IMR-90 (cell line): ENCODE data around the gene KCTD3. TPM values are rescaled to one million over a fixed set of nuclear protein-coding genes. Genes with fewer than 3 reads are reported as not detected.
A peak's percentile ranks its signal among the peaks of the same experiment; 100 is the strongest.

Source experiments
- ATAC-seq: fragments of 200-7000 bp; cut with Tn5 transposase; 2 replicates; pipeline ENCODE4 v1.9.1; 2020; ENCODE audit warnings: low read depth, mild to moderate bottlenecking, moderate library complexity
- BruUV-seq: library from RNA; stranded (reverse); fragments of 400-500 nt; replicated peaks from 2 replicates; lab custom pipeline; 2021; lab: Mats Ljungman, UMichigan
- CTCF ChIA-PET: fragments of 300-600 bp; formaldehyde crosslinking; extraction: SDS; loops from one replicate; lab custom pipeline; 2021; ENCODE audit warnings: antibody characterized with exemption; lab: Yijun Ruan, JAX
- POLR2A ChIA-PET: fragments of 300-600 bp; sonication (Branson Sonifier 250); formaldehyde crosslinking; loops from one replicate; lab custom pipeline; 2022; ENCODE audit warnings: antibody characterized with exemption; ENCODE audit not compliant: unreplicated experiment; lab: Charles Lee
- DNase-seq: peaks from one replicate; pipeline ENCODE4 v3.0.0; 2013
- H2AFZ ChIP-seq: replicated peaks from 2 replicates; pipeline ENCODE3; 2013; ENCODE audit warnings: low read length, mild to moderate bottlenecking; ENCODE audit not compliant: poor library complexity
- H2AK5ac ChIP-seq: 2 replicates; pipeline ENCODE4 v1.6.1; 2013; ENCODE audit warnings: low read depth, low read length, inconsistent platforms
- H2AK9ac ChIP-seq: replicated peaks from 2 replicates; pipeline ENCODE3; 2013; ENCODE audit warnings: mild to moderate bottlenecking, low read depth, low read length, moderate library complexity; ENCODE audit not compliant: poor library complexity
- H2BK120ac ChIP-seq: 2 replicates; pipeline ENCODE4 v1.6.1; 2013; ENCODE audit warnings: low read depth, low read length, inconsistent platforms
- H2BK15ac ChIP-seq: 3 replicates; pipeline ENCODE4 v1.6.1; 2013; ENCODE audit warnings: low read depth, low read length, inconsistent platforms
- H2BK20ac ChIP-seq: 2 replicates; pipeline ENCODE4 v1.6.1; 2013; ENCODE audit warnings: low read depth, mild to moderate bottlenecking, inconsistent platforms, low read length, moderate library complexity
- H2BK5ac ChIP-seq: 2 replicates; pipeline ENCODE4 v1.6.1; 2013; ENCODE audit warnings: mild to moderate bottlenecking, low read depth, low read length, inconsistent platforms; ENCODE audit not compliant: poor library complexity, severe bottlenecking
- H3K14ac ChIP-seq: replicated peaks from 2 replicates; pipeline ENCODE4 v1.6.1; 2013; ENCODE audit warnings: low read depth, low read length, inconsistent platforms
- H3K18ac ChIP-seq: 2 replicates; pipeline ENCODE4 v1.6.1; 2013; ENCODE audit warnings: low read depth, low read length, control low read depth
- H3K23ac ChIP-seq: 2 replicates; pipeline ENCODE4 v1.6.1; 2013; ENCODE audit warnings: low read depth, low read length, inconsistent platforms
- H3K27ac ChIP-seq: 2 replicates; pipeline ENCODE4 v1.5.1; 2013; ENCODE audit warnings: mild to moderate bottlenecking, control low read depth, low read length; ENCODE audit not compliant: insufficient read depth
- H3K27me3 ChIP-seq: 2 replicates; pipeline ENCODE4 v1.6.1; 2013; ENCODE audit warnings: low read length; ENCODE audit not compliant: control insufficient read depth, insufficient read depth
- H3K36me3 ChIP-seq: 2 replicates; pipeline ENCODE4 v1.6.1; 2013; ENCODE audit warnings: low read length, mixed read lengths; ENCODE audit not compliant: control insufficient read depth, insufficient read depth
- H3K4ac ChIP-seq: 2 replicates; pipeline ENCODE4 v1.6.1; 2013; ENCODE audit warnings: low read depth, low read length, inconsistent platforms
- H3K4me1 ChIP-seq: 2 replicates; pipeline ENCODE4 v1.6.1; 2013; ENCODE audit warnings: low read length, mixed read lengths; ENCODE audit not compliant: control insufficient read depth, insufficient read depth
- H3K4me2 ChIP-seq: 2 replicates; pipeline ENCODE4 v1.6.1; 2013; ENCODE audit warnings: low read depth, mild to moderate bottlenecking, control low read depth, low read length, moderate library complexity
- H3K4me3 ChIP-seq: 2 replicates; pipeline ENCODE4 v1.5.1; 2013; ENCODE audit warnings: low read depth, mild to moderate bottlenecking, control low read depth, low read length, moderate library complexity; ENCODE audit not compliant: insufficient read depth
- H3K56ac ChIP-seq: 2 replicates; pipeline ENCODE4 v1.6.1; 2013; ENCODE audit warnings: low read length, inconsistent platforms; ENCODE audit not compliant: insufficient read depth; ENCODE audit errors: extremely low read depth
- H3K79me1 ChIP-seq, 2 experiments: 2 replicates each; pipeline ENCODE4 v1.6.1; 2013; ENCODE audit warnings: low read length in 2 of 2, inconsistent platforms in 1 of 2, low read depth in 1 of 2
- H3K9ac ChIP-seq: 2 replicates; pipeline ENCODE4 v1.6.1; 2013; ENCODE audit warnings: low read depth, low read length, control low read depth
- H3K9me1 ChIP-seq: 2 replicates; pipeline ENCODE4 v1.6.1; 2013; ENCODE audit warnings: low read length, inconsistent platforms; ENCODE audit not compliant: insufficient read depth
- H3K9me3 ChIP-seq: 2 replicates; pipeline ENCODE4 v1.6.1; 2013; ENCODE audit warnings: low read length; ENCODE audit not compliant: control insufficient read depth, insufficient read depth
- H4K20me1 ChIP-seq: 2 replicates; pipeline ENCODE4 v1.6.1; 2013; ENCODE audit warnings: low read length, inconsistent platforms; ENCODE audit not compliant: insufficient read depth
- H4K5ac ChIP-seq: 2 replicates; pipeline ENCODE4 v1.6.1; 2013; ENCODE audit warnings: mild to moderate bottlenecking, low read depth, low read length, control low read depth
- H4K8ac ChIP-seq, 2 experiments: 2 replicates each; pipeline ENCODE4 v1.6.1; 2013; ENCODE audit warnings: low read depth in 2 of 2, low read length in 2 of 2, control low read depth in 1 of 2, inconsistent platforms in 1 of 2
- H4K91ac ChIP-seq: 2 replicates; pipeline ENCODE4 v1.6.1; 2013; ENCODE audit warnings: low read depth, low read length, inconsistent platforms; ENCODE audit not compliant: insufficient read depth
- CHD1 ChIP-seq: IDR thresholded peaks from 2 replicates; pipeline ENCODE4 v1.6.1; 2012; ENCODE audit warnings: low read depth, low read length, improper control_type of control experiment
- RAD21 ChIP-seq: IDR thresholded peaks from 2 replicates; pipeline ENCODE4 v1.6.1; 2012; ENCODE audit warnings: low read length, improper control_type of control experiment
- SMC3 ChIP-seq: fragments of 150-350 bp; IDR thresholded peaks from 2 replicates; pipeline ENCODE4 v1.6.1; 2016; ENCODE audit warnings: low read depth, mild to moderate bottlenecking, antibody characterized with exemption, low read length, moderate library complexity
- WGBS, 2 experiments: methylation state at CpG; one replicate each; pipeline versions ENCODE4 v1.1.5 to v1.1.7; 2013; ENCODE audit warnings: missing lambda C conversion rate in 2 of 2; ENCODE audit not compliant: insufficient read length in 1 of 2; ENCODE audit errors: extremely low coverage in 2 of 2; 5-methylcytosine and 5-hydroxymethylcytosine counted together
- dilution Hi-C: fragments of 300-500 bp; cut with HindIII; formaldehyde crosslinking; loops from one replicate; pipeline ENCODE4 v1.14.3; 2018; ENCODE audit warnings: low sequenced_read_pairs; ENCODE audit not compliant: unreplicated experiment
- in situ Hi-C: fragments of 300-500 bp; cut with MboI; formaldehyde crosslinking; loops from 3 replicates; pipeline ENCODE4 v1.14.3; 2019; ENCODE audit warnings: low sequenced_read_pairs, inconsistent platforms, mixed read lengths
- intact Hi-C: fragments of 100-400 bp; cut with micrococcal nuclease; formaldehyde crosslinking; loops from 2 replicates; pipeline ENCODE4 v1.10.0; 2022
- polyA plus RNA-seq, 3 experiments: library from polyadenylated mRNA; depleted of rRNA; stranded (reverse); fragments of >200 nt; gene quantifications; 2 replicates each; pipeline ENCODE4 v1.2.3, GENCODE V29; 2012; ENCODE audit warnings: low replicate concordance in 1 of 3
- total RNA-seq: library from RNA; depleted of rRNA; stranded (reverse); fragments of >200 nt; gene quantifications from 2 replicates; pipeline ENCODE4 v1.2.3, GENCODE V29; 2012
- TF ChIP-seq, protein P1 (sequence below): fragments of 150-350 bp; IDR thresholded peaks from 2 replicates; pipeline ENCODE4 v1.6.1; 2016; ENCODE audit warnings: low read depth, mild to moderate bottlenecking, low read length, moderate library complexity, borderline replicate concordance
- TF ChIP-seq, protein P2 (sequence below): conservative IDR thresholded peaks from 2 replicates; pipeline ENCODE4 v1.5.1; 2012; ENCODE audit warnings: mild to moderate bottlenecking, low read depth, low read length, improper control_type of control experiment

KCTD3 gene
- total and polyA plus RNA-seq, 2 of the 4 experiments (the other 2 are of a cell fraction): 43.6 to 49.5 TPM

GRCh38 chr1:215526147-215526845 lies 40.8 kb upstream of the KCTD3 start:
- DNase-seq: peak; percentile 69
- H2BK15ac ChIP-seq: no peak overlapping the region
- no peak overlapping the region for H3K4ac ChIP-seq
- WGBS, 2 experiments: 100% methylated on average over 1 of the region's 7 CpGs; no CpG with 5 or more reads in 1 of the 2 experiments
- BruUV-seq: no TSS peak
- no peaks in the 10 kb centered on the region for H3K36me3 ChIP-seq
- no peak overlapping the region; the same call in 1 of the 2 replicates for H2AK5ac ChIP-seq
- no peak overlapping the region for H4K91ac ChIP-seq
- no peak overlapping the region for H2AFZ ChIP-seq
- no peak overlapping the region for H3K18ac ChIP-seq
- in situ Hi-C loops: loop anchor here (5.0 to 25.0 kb wide), 2 partner anchors 1194 to 1289 kb away; no protein-coding TSS in a partner anchor
- no peak overlapping the region for H3K56ac ChIP-seq
- 0 out of 2 replicates have a peak overlapping the region, but pooled peaks have one; percentile 16 for H2BK20ac ChIP-seq
- TF ChIP-seq RAD21 (peak; percentile 82), CHD1 (no peak), SMC3 (peak; percentile 64)
- TF ChIP-seq, protein P1, sequence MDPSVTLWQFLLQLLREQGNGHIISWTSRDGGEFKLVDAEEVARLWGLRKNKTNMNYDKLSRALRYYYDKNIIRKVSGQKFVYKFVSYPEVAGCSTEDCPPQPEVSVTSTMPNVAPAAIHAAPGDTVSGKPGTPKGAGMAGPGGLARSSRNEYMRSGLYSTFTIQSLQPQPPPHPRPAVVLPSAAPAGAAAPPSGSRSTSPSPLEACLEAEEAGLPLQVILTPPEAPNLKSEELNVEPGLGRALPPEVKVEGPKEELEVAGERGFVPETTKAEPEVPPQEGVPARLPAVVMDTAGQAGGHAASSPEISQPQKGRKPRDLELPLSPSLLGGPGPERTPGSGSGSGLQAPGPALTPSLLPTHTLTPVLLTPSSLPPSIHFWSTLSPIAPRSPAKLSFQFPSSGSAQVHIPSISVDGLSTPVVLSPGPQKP: no peak
- TF ChIP-seq, protein P2, sequence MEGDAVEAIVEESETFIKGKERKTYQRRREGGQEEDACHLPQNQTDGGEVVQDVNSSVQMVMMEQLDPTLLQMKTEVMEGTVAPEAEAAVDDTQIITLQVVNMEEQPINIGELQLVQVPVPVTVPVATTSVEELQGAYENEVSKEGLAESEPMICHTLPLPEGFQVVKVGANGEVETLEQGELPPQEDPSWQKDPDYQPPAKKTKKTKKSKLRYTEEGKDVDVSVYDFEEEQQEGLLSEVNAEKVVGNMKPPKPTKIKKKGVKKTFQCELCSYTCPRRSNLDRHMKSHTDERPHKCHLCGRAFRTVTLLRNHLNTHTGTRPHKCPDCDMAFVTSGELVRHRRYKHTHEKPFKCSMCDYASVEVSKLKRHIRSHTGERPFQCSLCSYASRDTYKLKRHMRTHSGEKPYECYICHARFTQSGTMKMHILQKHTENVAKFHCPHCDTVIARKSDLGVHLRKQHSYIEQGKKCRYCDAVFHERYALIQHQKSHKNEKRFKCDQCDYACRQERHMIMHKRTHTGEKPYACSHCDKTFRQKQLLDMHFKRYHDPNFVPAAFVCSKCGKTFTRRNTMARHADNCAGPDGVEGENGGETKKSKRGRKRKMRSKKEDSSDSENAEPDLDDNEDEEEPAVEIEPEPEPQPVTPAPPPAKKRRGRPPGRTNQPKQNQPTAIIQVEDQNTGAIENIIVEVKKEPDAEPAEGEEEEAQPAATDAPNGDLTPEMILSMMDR: peak; percentile 70
- no peaks in the 10 kb centered on the region for H3K79me1 ChIP-seq
- dilution Hi-C loops: loop anchor here (25.0 kb wide), 1 partner anchor 864 kb away; no protein-coding TSS in a partner anchor
- no peak overlapping the region for H2BK120ac ChIP-seq
- H4K5ac ChIP-seq: no peak overlapping the region; the same call in 1 of the 2 replicates
- no peak overlapping the region for H3K14ac ChIP-seq
- intact Hi-C loops: loop anchor here (1.0 to 5.0 kb wide), 3 partner anchors 444 to 1314 kb away; partner anchors contain the start of gene KCNK2
- H3K23ac ChIP-seq: no peak overlapping the region
- H3K9ac ChIP-seq: no peak overlapping the region
- ATAC-seq: peak; percentile 63; the same call in 1 of the 2 replicates
- no peak overlapping the region for H4K8ac ChIP-seq
- H3K9me1 ChIP-seq: 0 out of 2 replicates have a peak, but pooled peaks cover 2% of the 10 kb centered on the region
- ChIA-PET POLR2A (no interaction called here), CTCF (interaction anchor here (0.6 to 1.0 kb wide), 5 partner anchors 10 to 879 kb away, joined by 3 to 4 read pairs (median 3); no protein-coding TSS in a partner anchor)
- H3K27ac ChIP-seq: no peak overlapping the region
- no peaks in the 10 kb centered on the region for H3K9me3 ChIP-seq
- no peaks in the 10 kb centered on the region for H4K20me1 ChIP-seq
- peaks cover 3% of the 10 kb centered on the region for H3K4me1 ChIP-seq
- H2BK5ac ChIP-seq: no peak overlapping the region
- H3K4me3 ChIP-seq: no peak overlapping the region
- H2AK9ac ChIP-seq: no peak overlapping the region
- no peaks in the 10 kb centered on the region for H3K27me3 ChIP-seq
- H3K4me2 ChIP-seq: no peak overlapping the region
